Superior temporal gyrus (tissue), 1 donor: ENCODE data around the gene PACSIN3.

Experiments
- DNase-seq: peaks from one replicate; pipeline ENCODE4 v3.0.0-alpha.2; 2016; ENCODE audit errors: extremely low spot score

The PACSIN3 gene

GRCh38 chr11:47176328-47177228 is 9.7 kb downstream of the PACSIN3 start, which contains the start of gene ARFGAP2:
TSS of gene ARFGAP2 (minus strand) at chr11:47176879. CDS start at chr11:47176853, 26 bp downstream.
- peak; percentile 96 for DNase-seq

- DNase-seq, result no peak
These were observed 10.4 kb downstream of the PACSIN3 start for GRCh38 chr11:47175746-47176327.

- no peak for DNase-seq
These were observed 13.4 kb downstream of the PACSIN3 start for GRCh38 chr11:47172740-47173336.

- DNase-seq, result no peak
These were observed 14.4 kb downstream of the PACSIN3 start for GRCh38 chr11:47171856-47172255.

- DNase-seq, result no peak
These were observed 15.0 kb downstream of the PACSIN3 start for GRCh38 chr11:47171061-47171838.

- no peak for DNase-seq
These were observed 19.9 kb downstream of the PACSIN3 start for GRCh38 chr11:47166368-47166767.

- DNase-seq, result no peak
These were observed 20.9 kb downstream of the PACSIN3 start for GRCh38 chr11:47165253-47165840.

GRCh38 chr11:47164321-47164720 is 21.9 kb downstream of the PACSIN3 start:
- DNase-seq, result no peak

GRCh38 chr11:47163898-47164297 is 22.3 kb downstream of the PACSIN3 start:
- no peak for DNase-seq

GRCh38 chr11:47163193-47163592 is 23.0 kb downstream of the PACSIN3 start:
- DNase-seq, result peak; percentile 33

GRCh38 chr11:47162426-47162825 is 23.8 kb downstream of the PACSIN3 start:
- no peak for DNase-seq

- DNase-seq, result no peak
These were observed 24.3 kb downstream of the PACSIN3 start for GRCh38 chr11:47161890-47162289.

GRCh38 chr11:47161134-47161854 is 24.9 kb downstream of the PACSIN3 start:
- DNase-seq, result peak; percentile 87

GRCh38 chr11:47160753-47161133 is 25.5 kb downstream of the PACSIN3 start:
- DNase-seq, result no peak

- DNase-seq, result no peak
These were observed 28.0 kb downstream of the PACSIN3 start for GRCh38 chr11:47158242-47158641.

GRCh38 chr11:47157805-47158204 is 28.4 kb downstream of the PACSIN3 start:
- no peak for DNase-seq

- no peak for DNase-seq
These were observed 29.3 kb downstream of the PACSIN3 start for GRCh38 chr11:47156951-47157350.

- peak; percentile 6 for DNase-seq
These were observed 29.9 kb downstream of the PACSIN3 start for GRCh38 chr11:47156333-47156732.

GRCh38 chr11:47155879-47156278 is 30.4 kb downstream of the PACSIN3 start:
- DNase-seq, result peak; percentile 8

- no peak for DNase-seq
These were observed 31.3 kb downstream of the PACSIN3 start for GRCh38 chr11:47154616-47155570.
